Spleen (tissue), 7 donors: ENCODE results near the gene TBC1D21.

Experiments used
- CTCF ChIP-seq, 11 experiments: fragments of 200-600 bp in 7 of 11; fragments of 450-650 bp in 4 of 11; sonication (generic) in 4 of 11; IDR thresholded peaks in 8 of 11; conservative IDR thresholded peaks in 3 of 11; 1 replicate in 7 of 11; 2 replicates in 4 of 11; pipeline versions ENCODE4 v1.4.0 to v1.8.0; 2016 to 2021; ENCODE audit warnings: antibody characterized with exemption in 11 of 11, inconsistent platforms in 4 of 11, mild to moderate bottlenecking in 1 of 11
- POLR2A ChIP-seq, 3 donors: fragments of 450-650 bp; IDR thresholded peaks; one replicate each; pipeline ENCODE4 v1.5.1; 2017; ENCODE audit warnings: antibody characterized with exemption in 3 of 3, mild to moderate bottlenecking in 1 of 3
- POLR2AphosphoS5 ChIP-seq, 3 donors: sonication (generic); formaldehyde crosslinking; IDR thresholded peaks; one replicate each; pipeline ENCODE4 v1.5.1; 2017; ENCODE audit warnings: antibody characterized with exemption in 3 of 3
- donor health status: DM: no; HTN: no; CAD: no; lungs with moderate emphysema.
- donor health status: DM: no; HTN: no; CAD: no.
- donor health status: DM: no; HTN: no; CAD: no.

- no peak for TF ChIP-seq CTCF (IDR thresholded peaks at IDR 0.05 in 8 of 11, conservative IDR thresholded peaks at IDR 0.05 in 3 of 11)
- no peak for TF ChIP-seq POLR2AphosphoS5 (IDR thresholded peaks at IDR 0.05)
- TF ChIP-seq POLR2A (IDR thresholded peaks at IDR 0.05), result no peak
Observed at GRCh38 chr15:73922186-73923151, 49.1 kb downstream of the TBC1D21 start.
